ENCODE measurements around the gene INPP5J. TPM values are rescaled to one million over a fixed set of nuclear protein-coding genes. Genes with fewer than 3 reads are reported as not detected.

INPP5J gene
- total and polyA plus RNA-seq, 9 of the 15 experiments (the other 6 are each of a cell fraction or from before 2014, with no cell fraction given) = 0.10 to 6.3 (median 4.8) TPM

GRCh38 chr22:31136711-31137110, 13.9 kb downstream of the INPP5J start:
- no peaks in the 10 kb centered on the region for H4K20me1 ChIP-seq (replicated peaks; ENCODE audit: control insufficient read depth, insufficient read depth, low read length)
- no peaks in the 10 kb centered on the region for H3K79me2 ChIP-seq (ENCODE audit: control insufficient read depth, insufficient read depth, low read length)
- H3K27ac ChIP-seq (ENCODE audit: extremely low read depth, low read depth, low read length) = no peak overlapping the region
- ATAC-seq (no peak), DNase-seq (ENCODE audit: extremely low read depth in 1 of 4, low spot score in 3 of 4) (no peak), FAIRE-seq (no peak)
- H3K4me2 ChIP-seq (ENCODE audit: insufficient read depth, low read length) = no peak overlapping the region
- H3K4me1 ChIP-seq (replicated peaks in 1 of 2; ENCODE audit: control insufficient read depth in 2 of 2, insufficient read depth in 2 of 2, low read length in 2 of 2) = peaks cover 1 to 13% of the 10 kb centered on the region in 2 experiments; a peak in 4 of 5 replicates
- intact Hi-C loops (cut with micrococcal nuclease) (no loop called here), in situ Hi-C loops (cut with MboI) (no loop called here)
- H3K36me3 ChIP-seq (ENCODE audit: control insufficient read depth, insufficient read depth, low read length) = no peaks in the 10 kb centered on the region
- WGBS (ENCODE audit: insufficient coverage, low coverage, missing lambda C conversion rate) = 51% methylated on average over 10 of the region's 16 CpGs
- TF ChIP-seq ZNF436 (CRISPR knock-in tag; IDR thresholded peaks at IDR 0.05) (no peak), NFIC (IDR thresholded peaks at IDR 0.05) (no peak), ETS1 (conservative IDR thresholded peaks at IDR 0.05; ENCODE audit: control insufficient read depth, low read depth, low read length) (no peak), ZBTB43 (CRISPR knock-in tag; IDR thresholded peaks at IDR 0.05) (no peak), ZNF3 (CRISPR knock-in tag; IDR thresholded peaks at IDR 0.05) (no peak), MTA3 (IDR thresholded peaks at IDR 0.05; ENCODE audit: borderline replicate concordance) (no peak), CREBBP (IDR thresholded peaks at IDR 0.05; ENCODE audit: low read depth, low read length) (no peak), BMI1 (IDR thresholded peaks at IDR 0.05; ENCODE audit: low read length) (no peak), EP300 (IDR thresholded peaks at IDR 0.05; ENCODE audit: low read length) (no peak), TSC22D4 (tag; IDR thresholded peaks at IDR 0.05) (no peak), KAT2B (IDR thresholded peaks at IDR 0.05; ENCODE audit: low read depth, low read length) (no peak), SIN3B (IDR thresholded peaks at IDR 0.05; ENCODE audit: low read depth) (no peak), ASH1L (IDR thresholded peaks at IDR 0.05; ENCODE audit: borderline replicate concordance, low read depth, partially characterized antibody) (no peak)
- ChIA-PET POLR2A (interaction anchor here (0.6 to 1.6 kb wide), 4 partner anchors 11 to 100 kb away, joined by 3 read pairs; no protein-coding TSS in a partner anchor), CTCF (ENCODE audit: low intra/inter-chr PET ratio) (no interaction called here)
- no peak overlapping the region for H2AFZ ChIP-seq (ENCODE audit: low read depth, low read length)
- H3K4me3 ChIP-seq = no peak overlapping the region
- H3K27me3 ChIP-seq (ENCODE audit: control insufficient read depth in 2 of 2, insufficient read depth in 2 of 2, low read length in 2 of 2) = no peaks in the 10 kb centered on the region
- H3K9me1 ChIP-seq (ENCODE audit: control insufficient read depth, insufficient read depth, low read length) = no peaks in the 10 kb centered on the region
- no TSS peak for BruUV-seq (replicated peaks)
- H3K9me3 ChIP-seq (replicated peaks; ENCODE audit: control insufficient read depth, insufficient read depth, low read depth, low read length) = no peaks in the 10 kb centered on the region
- no peak overlapping the region; a peak in 1 of 4 replicates for H3K9ac ChIP-seq (ENCODE audit: insufficient read depth in 1 of 2, low read depth in 2 of 2, low read length in 2 of 2)
